GM23338 (cell line): ENCODE measurements around the gene HORMAD2. TPM values are rescaled to one million over a fixed set of nuclear protein-coding genes. Genes with fewer than 3 reads are reported as not detected.

Source experiments
- ATAC-seq: fragments of 200-7000 bp; cut with Tn5 transposase; 3 replicates; pipeline ENCODE4 v1.9.1; 2020
- DNase-seq: peaks from one replicate; pipeline ENCODE4 v3.0.0-alpha.2; 2015; ENCODE audit warnings: low spot score
- H2AFZ ChIP-seq: fragments of 200-600 bp; sonication (generic); 2 replicates; pipeline ENCODE4 v1.8.0; 2016; ENCODE audit warnings: antibody characterized with exemption, mild to moderate bottlenecking, moderate library complexity
- H3F3A ChIP-seq: fragments of 200-600 bp; sonication (generic); replicated peaks from 2 replicates; pipeline ENCODE4 v1.8.0; 2017; ENCODE audit warnings: antibody characterized with exemption, mixed run types, low read depth
- H3K27ac ChIP-seq: fragments of 200-600 bp; sonication (generic); 2 replicates; pipeline ENCODE4 v1.6.1; 2016; ENCODE audit warnings: low read depth
- H3K27me3 ChIP-seq: fragments of 200-600 bp; sonication (generic); 2 replicates; pipeline ENCODE4 v1.8.0; 2016; ENCODE audit warnings: mild to moderate bottlenecking, mixed run types, moderate library complexity; ENCODE audit not compliant: insufficient read depth
- H3K36me3 ChIP-seq: fragments of 200-600 bp; sonication (generic); 2 replicates; pipeline ENCODE4 v1.8.0; 2016; ENCODE audit warnings: mild to moderate bottlenecking; ENCODE audit not compliant: insufficient read depth
- H3K4me1 ChIP-seq: fragments of 200-600 bp; sonication (generic); 2 replicates; pipeline ENCODE4 v1.8.0; 2016; ENCODE audit warnings: mild to moderate bottlenecking, moderate library complexity; ENCODE audit not compliant: insufficient read depth
- H3K4me2 ChIP-seq: fragments of 200-600 bp; sonication (generic); 2 replicates; pipeline ENCODE4 v1.7.1; 2017; ENCODE audit warnings: mixed run types
- H3K4me3 ChIP-seq: fragments of 200-600 bp; sonication (generic); 2 replicates; pipeline ENCODE4 v1.6.1; 2016; ENCODE audit warnings: mixed run types
- H3K79me2 ChIP-seq: fragments of 200-600 bp; sonication (generic); replicated peaks from 2 replicates; pipeline ENCODE4 v1.8.0; 2017; ENCODE audit warnings: mild to moderate bottlenecking; ENCODE audit not compliant: insufficient read depth
- H3K9me2 ChIP-seq: fragments of 200-600 bp; sonication (generic); 2 replicates; pipeline ENCODE4 v1.8.0; 2017; ENCODE audit not compliant: insufficient read depth
- H4K20me1 ChIP-seq: fragments of 200-600 bp; sonication (generic); replicated peaks from 2 replicates; pipeline ENCODE4 v1.8.0; 2017; ENCODE audit warnings: mild to moderate bottlenecking; ENCODE audit not compliant: insufficient read depth
- H3K27ac Mint-ChIP-seq: 2 replicates; pipeline ENCODE4 v1.8.0; 2020; ENCODE audit warnings: inconsistent platforms, mild to moderate bottlenecking, moderate library complexity, mixed read lengths
- H3K27me3 Mint-ChIP-seq: 3 replicates; pipeline ENCODE4 v1.8.0; 2022; ENCODE audit warnings: low read depth, mild to moderate bottlenecking, moderate library complexity, mixed read lengths, inconsistent platforms; ENCODE audit not compliant: insufficient read depth, poor library complexity
- H3K36me3 Mint-ChIP-seq: 3 replicates; pipeline ENCODE4 v1.8.0; 2021; ENCODE audit warnings: low read depth, mild to moderate bottlenecking, inconsistent platforms, moderate library complexity, mixed read lengths
- H3K4me1 Mint-ChIP-seq: 3 replicates; pipeline ENCODE4 v1.8.0; 2020; ENCODE audit warnings: mild to moderate bottlenecking, inconsistent platforms, mixed read lengths
- H3K4me3 Mint-ChIP-seq: 3 replicates; pipeline ENCODE4 v1.8.0; 2021; ENCODE audit warnings: moderate library complexity, mild to moderate bottlenecking, inconsistent platforms, mixed read lengths
- H3K9me3 Mint-ChIP-seq: 3 replicates; pipeline ENCODE4 v1.8.0; 2020; ENCODE audit warnings: moderate library complexity, mild to moderate bottlenecking, inconsistent platforms, mixed read lengths
- CREB1 ChIP-seq: fragments of 250-450 bp; sonication (Bioruptor Pico); IDR thresholded peaks from 2 replicates; pipeline ENCODE4 v1.5.0; 2020; ENCODE audit warnings: low read depth, mild to moderate bottlenecking, moderate library complexity
- CTCF ChIP-seq, 2 experiments: fragments of 200-600 bp in 1 of 2; sonication (generic) in 1 of 2; conservative IDR thresholded peaks; 2 replicates each; pipeline versions ENCODE4 v1.5.1 to v1.6.1; 2016 to 2017; ENCODE audit warnings: antibody characterized with exemption in 2 of 2, low read depth in 2 of 2, mild to moderate bottlenecking in 2 of 2, moderate library complexity in 1 of 2
- JUNB ChIP-seq: IDR thresholded peaks from one replicate; pipeline ENCODE4 v1.6.1; 2016; ENCODE audit warnings: antibody characterized with exemption; ENCODE audit not compliant: unreplicated experiment
- NANOG ChIP-seq: IDR thresholded peaks from 2 replicates; pipeline ENCODE4 v1.6.1; 2016; ENCODE audit warnings: antibody characterized with exemption, borderline replicate concordance
- POLR2AphosphoS5 ChIP-seq: IDR thresholded peaks from 2 replicates; pipeline ENCODE4 v1.6.1; 2016; ENCODE audit warnings: antibody characterized with exemption, low read depth
- ZNF114 ChIP-seq: fragments of 250-450 bp; sonication (Bioruptor Pico); IDR thresholded peaks from 2 replicates; pipeline ENCODE4 v1.5.0; 2020; ENCODE audit warnings: mild to moderate bottlenecking, moderate library complexity
- ZNF331 ChIP-seq: fragments of 250-450 bp; sonication (Bioruptor Pico); IDR thresholded peaks from 2 replicates; pipeline ENCODE4 v1.5.0; 2020; ENCODE audit warnings: low read depth, mild to moderate bottlenecking, moderate library complexity
- polyA plus RNA-seq: library from polyadenylated mRNA; unstranded; fragments of >200 nt; fragmentation: Nextera tagmentation; extraction: Ambion mirVana; gene quantifications from 2 replicates; pipeline ENCODE4 v1.2.1, GENCODE V29; 2016
- total RNA-seq: library from RNA; depleted of rRNA; stranded (reverse); fragments of >200 nt; shearing (Covaris generic); gene quantifications from 2 replicates; pipeline ENCODE4 v1.2.3, GENCODE V29; 2014
- TF ChIP-seq, protein P1 (sequence below): fragments of 250-450 bp; sonication (Bioruptor Pico); IDR thresholded peaks from 2 replicates; pipeline ENCODE4 v1.5.0; 2020; ENCODE audit warnings: mild to moderate bottlenecking, moderate library complexity
- TF ChIP-seq, protein P2 (sequence below): IDR thresholded peaks from 2 replicates; pipeline ENCODE4 v1.6.1; 2016; ENCODE audit warnings: antibody characterized with exemption
- TF ChIP-seq, protein P3 (sequence below): IDR thresholded peaks from one replicate; pipeline ENCODE4 v1.6.1; 2018; ENCODE audit warnings: antibody characterized with exemption; ENCODE audit not compliant: unreplicated experiment

Gene HORMAD2
- total and polyA plus RNA-seq, 2 experiments from 2014 or later, result 0.40 TPM; not detected in 1

- H3K9me2 ChIP-seq, result peaks cover 4% of the 10 kb centered on the region
- H3K27me3 ChIP-seq, result no peaks in the 10 kb centered on the region
- H3K27ac ChIP-seq, result no peak overlapping the region
- Mint-ChIP-seq H3K27ac (no peak overlapping the region), H3K4me3 (no peak overlapping the region), H3K36me3 (no peaks in the 10 kb centered on the region), H3K4me1 (peaks cover 10% of the 10 kb centered on the region; the same call in 2 of the 3 replicates), H3K9me3 (no peaks in the 10 kb centered on the region), H3K27me3 (peaks cover 6% of the 10 kb centered on the region)
- ATAC-seq (no peak), DNase-seq (no peak)
- H3K4me2 ChIP-seq, result no peak overlapping the region
- TF ChIP-seq NANOG (no peak), CTCF (conservative IDR thresholded peaks at IDR 0.05; ENCODE audit: low read depth in 2 of 2) (no peak), POLR2AphosphoS5 (no peak), ZNF114 (CRISPR knock-in tag) (no peak), ZNF331 (CRISPR knock-in tag) (no peak), JUNB (no peak), CREB1 (CRISPR knock-in tag) (no peak)
- TF ChIP-seq, protein P1, sequence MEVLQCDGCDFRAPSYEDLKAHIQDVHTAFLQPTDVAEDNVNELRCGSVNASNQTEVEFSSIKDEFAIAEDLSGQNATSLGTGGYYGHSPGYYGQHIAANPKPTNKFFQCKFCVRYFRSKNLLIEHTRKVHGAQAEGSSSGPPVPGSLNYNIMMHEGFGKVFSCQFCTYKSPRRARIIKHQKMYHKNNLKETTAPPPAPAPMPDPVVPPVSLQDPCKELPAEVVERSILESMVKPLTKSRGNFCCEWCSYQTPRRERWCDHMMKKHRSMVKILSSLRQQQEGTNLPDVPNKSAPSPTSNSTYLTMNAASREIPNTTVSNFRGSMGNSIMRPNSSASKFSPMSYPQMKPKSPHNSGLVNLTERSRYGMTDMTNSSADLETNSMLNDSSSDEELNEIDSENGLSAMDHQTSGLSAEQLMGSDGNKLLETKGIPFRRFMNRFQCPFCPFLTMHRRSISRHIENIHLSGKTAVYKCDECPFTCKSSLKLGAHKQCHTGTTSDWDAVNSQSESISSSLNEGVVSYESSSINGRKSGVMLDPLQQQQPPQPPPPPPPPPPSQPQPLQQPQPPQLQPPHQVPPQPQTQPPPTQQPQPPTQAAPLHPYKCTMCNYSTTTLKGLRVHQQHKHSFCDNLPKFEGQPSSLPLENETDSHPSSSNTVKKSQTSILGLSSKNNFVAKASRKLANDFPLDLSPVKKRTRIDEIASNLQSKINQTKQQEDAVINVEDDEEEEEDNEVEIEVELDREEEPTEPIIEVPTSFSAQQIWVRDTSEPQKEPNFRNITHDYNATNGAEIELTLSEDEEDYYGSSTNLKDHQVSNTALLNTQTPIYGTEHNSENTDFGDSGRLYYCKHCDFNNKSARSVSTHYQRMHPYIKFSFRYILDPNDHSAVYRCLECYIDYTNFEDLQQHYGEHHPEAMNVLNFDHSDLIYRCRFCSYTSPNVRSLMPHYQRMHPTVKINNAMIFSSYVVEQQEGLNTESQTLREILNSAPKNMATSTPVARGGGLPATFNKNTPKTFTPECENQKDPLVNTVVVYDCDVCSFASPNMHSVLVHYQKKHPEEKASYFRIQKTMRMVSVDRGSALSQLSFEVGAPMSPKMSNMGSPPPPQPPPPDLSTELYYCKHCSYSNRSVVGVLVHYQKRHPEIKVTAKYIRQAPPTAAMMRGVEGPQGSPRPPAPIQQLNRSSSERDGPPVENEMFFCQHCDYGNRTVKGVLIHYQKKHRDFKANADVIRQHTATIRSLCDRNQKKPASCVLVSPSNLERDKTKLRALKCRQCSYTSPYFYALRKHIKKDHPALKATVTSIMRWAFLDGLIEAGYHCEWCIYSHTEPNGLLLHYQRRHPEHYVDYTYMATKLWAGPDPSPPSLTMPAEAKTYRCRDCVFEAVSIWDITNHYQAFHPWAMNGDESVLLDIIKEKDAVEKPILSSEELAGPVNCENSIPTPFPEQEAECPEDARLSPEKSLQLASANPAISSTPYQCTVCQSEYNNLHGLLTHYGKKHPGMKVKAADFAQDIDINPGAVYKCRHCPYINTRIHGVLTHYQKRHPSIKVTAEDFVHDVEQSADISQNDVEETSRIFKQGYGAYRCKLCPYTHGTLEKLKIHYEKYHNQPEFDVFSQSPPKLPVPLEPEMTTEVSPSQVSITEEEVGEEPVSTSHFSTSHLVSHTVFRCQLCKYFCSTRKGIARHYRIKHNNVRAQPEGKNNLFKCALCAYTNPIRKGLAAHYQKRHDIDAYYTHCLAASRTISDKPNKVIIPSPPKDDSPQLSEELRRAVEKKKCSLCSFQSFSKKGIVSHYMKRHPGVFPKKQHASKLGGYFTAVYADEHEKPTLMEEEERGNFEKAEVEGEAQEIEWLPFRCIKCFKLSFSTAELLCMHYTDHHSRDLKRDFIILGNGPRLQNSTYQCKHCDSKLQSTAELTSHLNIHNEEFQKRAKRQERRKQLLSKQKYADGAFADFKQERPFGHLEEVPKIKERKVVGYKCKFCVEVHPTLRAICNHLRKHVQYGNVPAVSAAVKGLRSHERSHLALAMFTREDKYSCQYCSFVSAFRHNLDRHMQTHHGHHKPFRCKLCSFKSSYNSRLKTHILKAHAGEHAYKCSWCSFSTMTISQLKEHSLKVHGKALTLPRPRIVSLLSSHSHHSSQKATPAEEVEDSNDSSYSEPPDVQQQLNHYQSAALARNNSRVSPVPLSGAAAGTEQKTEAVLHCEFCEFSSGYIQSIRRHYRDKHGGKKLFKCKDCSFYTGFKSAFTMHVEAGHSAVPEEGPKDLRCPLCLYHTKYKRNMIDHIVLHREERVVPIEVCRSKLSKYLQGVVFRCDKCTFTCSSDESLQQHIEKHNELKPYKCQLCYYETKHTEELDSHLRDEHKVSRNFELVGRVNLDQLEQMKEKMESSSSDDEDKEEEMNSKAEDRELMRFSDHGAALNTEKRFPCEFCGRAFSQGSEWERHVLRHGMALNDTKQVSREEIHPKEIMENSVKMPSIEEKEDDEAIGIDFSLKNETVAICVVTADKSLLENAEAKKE (CRISPR knock-in tag), result no peak
- TF ChIP-seq, protein P2, sequence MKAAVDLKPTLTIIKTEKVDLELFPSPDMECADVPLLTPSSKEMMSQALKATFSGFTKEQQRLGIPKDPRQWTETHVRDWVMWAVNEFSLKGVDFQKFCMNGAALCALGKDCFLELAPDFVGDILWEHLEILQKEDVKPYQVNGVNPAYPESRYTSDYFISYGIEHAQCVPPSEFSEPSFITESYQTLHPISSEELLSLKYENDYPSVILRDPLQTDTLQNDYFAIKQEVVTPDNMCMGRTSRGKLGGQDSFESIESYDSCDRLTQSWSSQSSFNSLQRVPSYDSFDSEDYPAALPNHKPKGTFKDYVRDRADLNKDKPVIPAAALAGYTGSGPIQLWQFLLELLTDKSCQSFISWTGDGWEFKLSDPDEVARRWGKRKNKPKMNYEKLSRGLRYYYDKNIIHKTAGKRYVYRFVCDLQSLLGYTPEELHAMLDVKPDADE, result no peak
- TF ChIP-seq, protein P3, sequence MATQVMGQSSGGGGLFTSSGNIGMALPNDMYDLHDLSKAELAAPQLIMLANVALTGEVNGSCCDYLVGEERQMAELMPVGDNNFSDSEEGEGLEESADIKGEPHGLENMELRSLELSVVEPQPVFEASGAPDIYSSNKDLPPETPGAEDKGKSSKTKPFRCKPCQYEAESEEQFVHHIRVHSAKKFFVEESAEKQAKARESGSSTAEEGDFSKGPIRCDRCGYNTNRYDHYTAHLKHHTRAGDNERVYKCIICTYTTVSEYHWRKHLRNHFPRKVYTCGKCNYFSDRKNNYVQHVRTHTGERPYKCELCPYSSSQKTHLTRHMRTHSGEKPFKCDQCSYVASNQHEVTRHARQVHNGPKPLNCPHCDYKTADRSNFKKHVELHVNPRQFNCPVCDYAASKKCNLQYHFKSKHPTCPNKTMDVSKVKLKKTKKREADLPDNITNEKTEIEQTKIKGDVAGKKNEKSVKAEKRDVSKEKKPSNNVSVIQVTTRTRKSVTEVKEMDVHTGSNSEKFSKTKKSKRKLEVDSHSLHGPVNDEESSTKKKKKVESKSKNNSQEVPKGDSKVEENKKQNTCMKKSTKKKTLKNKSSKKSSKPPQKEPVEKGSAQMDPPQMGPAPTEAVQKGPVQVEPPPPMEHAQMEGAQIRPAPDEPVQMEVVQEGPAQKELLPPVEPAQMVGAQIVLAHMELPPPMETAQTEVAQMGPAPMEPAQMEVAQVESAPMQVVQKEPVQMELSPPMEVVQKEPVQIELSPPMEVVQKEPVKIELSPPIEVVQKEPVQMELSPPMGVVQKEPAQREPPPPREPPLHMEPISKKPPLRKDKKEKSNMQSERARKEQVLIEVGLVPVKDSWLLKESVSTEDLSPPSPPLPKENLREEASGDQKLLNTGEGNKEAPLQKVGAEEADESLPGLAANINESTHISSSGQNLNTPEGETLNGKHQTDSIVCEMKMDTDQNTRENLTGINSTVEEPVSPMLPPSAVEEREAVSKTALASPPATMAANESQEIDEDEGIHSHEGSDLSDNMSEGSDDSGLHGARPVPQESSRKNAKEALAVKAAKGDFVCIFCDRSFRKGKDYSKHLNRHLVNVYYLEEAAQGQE, result no peak
- H4K20me1 ChIP-seq, result no peaks in the 10 kb centered on the region
- no peak overlapping the region for H3K4me3 ChIP-seq
- no peaks in the 10 kb centered on the region for H3F3A ChIP-seq
- H2AFZ ChIP-seq, result no peak overlapping the region
- no peaks in the 10 kb centered on the region for H3K79me2 ChIP-seq
- 0 out of 2 replicates have a peak, but pooled peaks cover 3% of the 10 kb centered on the region for H3K4me1 ChIP-seq
- H3K36me3 ChIP-seq, result no peaks in the 10 kb centered on the region
Measured at GRCh38 chr22:30176431-30176830, 96.2 kb downstream of the HORMAD2 start.
